HG02884 (cell line): Measurements from ENCODE around the gene MOBP.

Experiments used
- ATAC-seq: cut with Tn5 transposase; IDR thresholded peaks from one replicate; pipeline ENCODE4 v1.9.1; 2021; ENCODE audit warnings: mild to moderate bottlenecking, moderate library complexity; ENCODE audit not compliant: unreplicated experiment

The MOBP gene

GRCh38 chr3:39533226-39533625, 65.7 kb downstream of the MOBP start:
- no peak for ATAC-seq

DNA sequence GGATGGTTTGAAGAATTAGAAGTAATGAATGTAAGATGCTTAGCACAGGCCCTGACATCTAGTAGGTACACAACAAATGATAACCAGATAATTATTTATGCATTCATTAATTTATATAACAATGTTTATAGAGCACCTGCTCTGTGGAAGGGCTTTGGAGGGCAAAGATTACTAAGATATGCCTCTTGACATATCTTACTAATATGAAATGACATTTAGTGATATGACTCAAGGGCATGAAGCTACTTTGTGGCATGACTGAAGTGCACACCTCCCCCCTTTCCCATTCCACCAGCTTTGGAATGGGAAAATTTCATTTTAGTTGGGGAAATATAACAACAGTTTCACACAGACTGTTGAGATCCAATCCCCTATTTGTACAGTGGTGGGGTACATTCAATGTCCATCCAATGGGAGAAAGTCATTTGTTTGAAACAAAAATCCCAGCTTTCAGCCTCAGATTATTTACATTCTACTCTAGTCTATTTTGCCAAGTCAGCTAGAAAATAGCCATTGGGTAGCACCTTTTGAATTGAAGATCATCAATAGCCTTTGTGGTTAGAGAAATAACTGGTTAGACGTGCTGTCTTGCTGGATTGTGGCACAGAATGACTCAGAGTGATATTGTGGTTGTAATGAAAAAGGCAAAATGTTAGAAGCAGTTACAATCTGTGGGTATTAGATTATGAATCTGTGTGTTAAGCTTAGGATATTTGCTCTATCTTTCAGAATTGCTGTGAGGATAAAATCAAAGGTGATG, 72.9 kb downstream of the MOBP start:
- ATAC-seq = no peak

GRCh38 chr3:39541442-39541841, 74.0 kb downstream of the MOBP start:
- no peak for ATAC-seq

GRCh38 chr3:39541917-39542329, 74.4 kb downstream of the MOBP start:
- ATAC-seq = no peak

DNA sequence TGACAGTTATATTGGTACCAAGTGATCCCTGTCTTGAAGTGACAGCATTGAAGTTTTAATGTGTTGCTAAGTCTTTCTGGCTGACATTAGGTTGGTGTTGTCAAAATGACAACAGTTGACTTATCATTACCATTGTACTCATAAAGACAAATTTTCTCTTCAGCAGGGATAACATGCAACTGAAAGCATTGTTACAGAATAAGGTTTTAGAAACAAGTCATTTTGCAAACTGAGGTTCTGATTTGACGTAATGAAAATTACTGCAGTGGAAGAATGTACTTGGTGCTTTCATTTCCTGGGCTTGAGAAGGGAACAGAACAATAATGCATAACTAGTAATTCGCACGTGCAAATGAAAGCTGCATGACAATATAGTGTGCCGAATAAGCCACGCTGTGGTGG, 75.1 kb downstream of the MOBP start:
- no peak for ATAC-seq

- no peak for ATAC-seq
Observed at GRCh38 chr3:39548282-39548681, 80.8 kb downstream of the MOBP start.

GRCh38 chr3:39550354-39551051, 83.0 kb downstream of the MOBP start:
- no peak for ATAC-seq
